Fibroblast of skin of right quadriceps (primary cell): ENCODE data around the gene CLSTN2.

Experiments used
- DNase-seq: peaks from one replicate; pipeline ENCODE4 v3.0.0-alpha.2; 2013

Gene CLSTN2

GRCh38 chr3:140196970-140197369 lies 262.0 kb downstream of the CLSTN2 start:
- no peak for DNase-seq

- no peak for DNase-seq
Measured at GRCh38 chr3:140198242-140198641, 263.3 kb downstream of the CLSTN2 start.

GRCh38 chr3:140199008-140199407 lies 264.0 kb downstream of the CLSTN2 start:
- DNase-seq = no peak

- no peak for DNase-seq
Measured at GRCh38 chr3:140199743-140200142, 264.8 kb downstream of the CLSTN2 start.

- DNase-seq = no peak
Measured at GRCh38 chr3:140203510-140203909, 268.5 kb downstream of the CLSTN2 start.

GRCh38 chr3:140204271-140204984 lies 269.4 kb downstream of the CLSTN2 start:
- DNase-seq = no peak

GRCh38 chr3:140205598-140205997 lies 270.6 kb downstream of the CLSTN2 start:
- DNase-seq = no peak

GRCh38 chr3:140206196-140207040 lies 271.4 kb downstream of the CLSTN2 start:
- peak; percentile 37 for DNase-seq

- DNase-seq = no peak
Measured at GRCh38 chr3:140207541-140207940, 272.6 kb downstream of the CLSTN2 start.

- DNase-seq = no peak
Measured at GRCh38 chr3:140216249-140216648, 281.3 kb downstream of the CLSTN2 start.

- no peak for DNase-seq
Measured at GRCh38 chr3:140219291-140219690, 284.3 kb downstream of the CLSTN2 start.

- no peak for DNase-seq
Measured at GRCh38 chr3:140219923-140220452, 285.0 kb downstream of the CLSTN2 start.

- no peak for DNase-seq
Measured at GRCh38 chr3:140223197-140223596, 288.2 kb downstream of the CLSTN2 start.

- DNase-seq = peak; percentile 62
Measured at GRCh38 chr3:140223631-140224030, 288.6 kb downstream of the CLSTN2 start.

- DNase-seq = no peak
Measured at GRCh38 chr3:140224307-140224706, 289.3 kb downstream of the CLSTN2 start.

GRCh38 chr3:140225996-140226395 lies 291.0 kb downstream of the CLSTN2 start:
- no peak for DNase-seq

- DNase-seq = no peak
Measured at GRCh38 chr3:140233702-140234101, 298.7 kb downstream of the CLSTN2 start.

- DNase-seq = no peak
Measured at GRCh38 chr3:140234256-140234655, 299.3 kb downstream of the CLSTN2 start.

- DNase-seq = no peak
Measured at GRCh38 chr3:140236836-140237501, 302.0 kb downstream of the CLSTN2 start.

- peak; percentile 16 for DNase-seq
Measured at GRCh38 chr3:140238646-140239314, 303.8 kb downstream of the CLSTN2 start.

- DNase-seq = peak; percentile 18
Measured at GRCh38 chr3:140242818-140243276, 307.9 kb downstream of the CLSTN2 start.

- no peak for DNase-seq
Measured at GRCh38 chr3:140243575-140243974, 308.6 kb downstream of the CLSTN2 start.

GRCh38 chr3:140244893-140245292 lies 309.9 kb downstream of the CLSTN2 start:
- DNase-seq = peak; percentile 41
